PC-9 (cell line): ENCODE data around the gene ITGA2B. TPM values are rescaled to one million over a fixed set of nuclear protein-coding genes. Genes with fewer than 3 reads are reported as not detected.

Experiments used
- BruUV-seq: library from RNA; stranded (reverse); fragments of 400-500 nt; replicated peaks from 2 replicates; lab custom pipeline; 2021; lab: Mats Ljungman, UMichigan
- CTCF ChIA-PET: fragments of 300-600 bp; sonication (Branson Sonifier 250); formaldehyde crosslinking; loops from one replicate; lab custom pipeline; 2022; ENCODE audit warnings: antibody characterized with exemption; lab: Charles Lee
- POLR2A ChIA-PET: fragments of 300-600 bp; sonication (Branson Sonifier 250); formaldehyde crosslinking; loops from one replicate; lab custom pipeline; 2022; ENCODE audit warnings: antibody characterized with exemption; ENCODE audit not compliant: unreplicated experiment; lab: Charles Lee
- DNase-seq, 2 experiments: peaks; one replicate each; pipeline versions ENCODE4 v3.0.0 to v3.0.0-alpha.2; 2015 to 2022; ENCODE audit warnings: mixed read lengths in 1 of 2
- H2AFZ ChIP-seq: fragments of 200-600 bp; sonication (generic); 2 replicates; pipeline ENCODE4 v1.8.1; 2017; ENCODE audit warnings: antibody characterized with exemption
- H3F3A ChIP-seq: fragments of 200-600 bp; sonication (generic); 2 replicates; pipeline ENCODE4 v1.8.1; 2017; ENCODE audit warnings: antibody characterized with exemption, mild to moderate bottlenecking, low read depth; ENCODE audit not compliant: insufficient read depth
- H3K27ac ChIP-seq: fragments of 200-600 bp; sonication (generic); 2 replicates; pipeline ENCODE4 v1.6.1; 2016; ENCODE audit warnings: mixed run types
- H3K27me3 ChIP-seq: fragments of 200-600 bp; sonication (generic); 2 replicates; pipeline ENCODE4 v1.6.1; 2016; ENCODE audit warnings: low read depth, mixed run types; ENCODE audit not compliant: insufficient read depth
- H3K36me3 ChIP-seq: fragments of 200-600 bp; sonication (generic); 2 replicates; pipeline ENCODE4 v1.6.1; 2016; ENCODE audit warnings: low read depth, mixed run types
- H3K4me1 ChIP-seq: fragments of 200-600 bp; sonication (generic); replicated peaks from 2 replicates; pipeline ENCODE4 v1.6.1; 2016; ENCODE audit warnings: mixed run types; ENCODE audit not compliant: insufficient read depth
- H3K4me2 ChIP-seq: fragments of 200-600 bp; sonication (generic); 2 replicates; pipeline ENCODE4 v1.6.1; 2017; ENCODE audit warnings: mixed run types
- H3K4me3 ChIP-seq: fragments of 200-600 bp; sonication (generic); 2 replicates; pipeline ENCODE4 v1.6.1; 2016; ENCODE audit warnings: mixed run types
- H3K79me2 ChIP-seq: fragments of 200-600 bp; sonication (generic); 2 replicates; pipeline ENCODE4 v1.6.1; 2017; ENCODE audit warnings: low read depth, mixed run types
- H3K9me2 ChIP-seq: fragments of 200-600 bp; sonication (generic); 2 replicates; pipeline ENCODE4 v1.8.1; 2017; ENCODE audit warnings: mild to moderate bottlenecking; ENCODE audit not compliant: insufficient read depth
- H3K9me3 ChIP-seq: fragments of 200-600 bp; sonication (generic); 2 replicates; pipeline ENCODE4 v1.8.1; 2016; ENCODE audit warnings: low read depth; ENCODE audit not compliant: insufficient read depth
- H4K20me1 ChIP-seq: fragments of 200-600 bp; sonication (generic); 2 replicates; pipeline ENCODE4 v1.8.1; 2017; ENCODE audit not compliant: insufficient read depth
- EZH2 ChIP-seq: fragments of 200-600 bp; sonication (generic); IDR thresholded peaks from 2 replicates; pipeline ENCODE4 v1.8.0; 2017; ENCODE audit warnings: antibody characterized with exemption, low read depth
- intact Hi-C: fragments of 100-400 bp; cut with micrococcal nuclease; formaldehyde crosslinking; loops from one replicate; pipeline ENCODE4 v1.10.0; 2022; ENCODE audit not compliant: unreplicated experiment
- total RNA-seq: library from RNA; stranded (reverse); gene quantifications from 2 replicates; pipeline ENCODE4 v1.2.3, GENCODE V29; 2021
- TF ChIP-seq, protein P1 (sequence below): fragments of 200-600 bp; sonication (generic); conservative IDR thresholded peaks from 2 replicates; pipeline ENCODE4 v1.6.1; 2017; ENCODE audit warnings: mixed run types, antibody characterized with exemption, mild to moderate bottlenecking, moderate library complexity

ITGA2B gene
- total RNA-seq, 1 experiment from 2014 or later, result 5.7 TPM

DNA sequence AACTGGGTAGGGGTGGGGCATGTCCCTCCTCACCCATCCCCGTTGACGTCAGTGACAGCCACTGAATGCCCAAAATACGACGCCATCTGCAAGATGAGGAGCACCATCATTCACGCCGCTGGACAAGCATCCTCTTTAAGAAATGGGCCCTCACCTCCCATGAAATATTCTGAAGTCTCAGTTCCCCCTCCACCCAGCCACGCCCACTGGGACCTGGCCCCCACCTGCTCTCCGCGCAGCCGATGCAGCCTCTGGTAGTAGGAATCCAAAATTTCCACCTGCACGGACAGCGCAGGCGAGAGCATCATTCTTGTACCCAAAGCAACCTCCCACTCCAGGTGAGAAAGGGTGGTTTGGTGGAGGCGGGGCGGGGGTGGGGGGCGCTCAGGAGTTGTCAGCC lies 5.6 kb downstream of the ITGA2B start:
- POLR2A ChIA-PET, result no interaction called here

DNA sequence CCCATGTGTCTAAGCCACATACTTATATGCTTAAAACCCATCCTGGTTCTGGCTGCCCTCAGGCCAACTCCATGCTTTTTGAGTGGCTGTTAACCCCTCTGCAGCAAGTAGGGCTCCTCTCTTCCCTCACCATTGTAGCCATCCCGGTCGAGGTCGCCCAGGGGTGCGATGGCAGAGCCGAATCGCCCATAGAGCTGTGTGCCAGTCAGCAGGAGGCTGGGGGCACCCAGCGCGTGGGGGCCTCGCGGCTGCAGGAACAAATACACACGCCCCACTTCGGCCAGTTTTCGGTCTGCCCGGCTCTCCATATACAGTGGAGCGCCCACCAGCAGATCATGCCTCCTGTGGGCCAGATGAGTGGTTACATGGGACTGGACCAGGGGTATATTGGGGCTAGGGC lies 6.1 kb downstream of the ITGA2B start:
- Histone ChIP-seq H3K9me2 (no peaks in the 10 kb centered on the region), H3K9me3 (no peaks in the 10 kb centered on the region), H2AFZ (no peak overlapping the region), H3K79me2 (no peaks in the 10 kb centered on the region), H3F3A (peaks cover 4% of the 10 kb centered on the region), H3K36me3 (no peaks in the 10 kb centered on the region), H3K4me2 (no peak overlapping the region), H3K27me3 (no peaks in the 10 kb centered on the region), H3K27ac (no peak overlapping the region), H3K4me1 (no peaks in the 10 kb centered on the region), H3K4me3 (no peak overlapping the region), H4K20me1 (no peaks in the 10 kb centered on the region)
- TF ChIP-seq, protein P1, sequence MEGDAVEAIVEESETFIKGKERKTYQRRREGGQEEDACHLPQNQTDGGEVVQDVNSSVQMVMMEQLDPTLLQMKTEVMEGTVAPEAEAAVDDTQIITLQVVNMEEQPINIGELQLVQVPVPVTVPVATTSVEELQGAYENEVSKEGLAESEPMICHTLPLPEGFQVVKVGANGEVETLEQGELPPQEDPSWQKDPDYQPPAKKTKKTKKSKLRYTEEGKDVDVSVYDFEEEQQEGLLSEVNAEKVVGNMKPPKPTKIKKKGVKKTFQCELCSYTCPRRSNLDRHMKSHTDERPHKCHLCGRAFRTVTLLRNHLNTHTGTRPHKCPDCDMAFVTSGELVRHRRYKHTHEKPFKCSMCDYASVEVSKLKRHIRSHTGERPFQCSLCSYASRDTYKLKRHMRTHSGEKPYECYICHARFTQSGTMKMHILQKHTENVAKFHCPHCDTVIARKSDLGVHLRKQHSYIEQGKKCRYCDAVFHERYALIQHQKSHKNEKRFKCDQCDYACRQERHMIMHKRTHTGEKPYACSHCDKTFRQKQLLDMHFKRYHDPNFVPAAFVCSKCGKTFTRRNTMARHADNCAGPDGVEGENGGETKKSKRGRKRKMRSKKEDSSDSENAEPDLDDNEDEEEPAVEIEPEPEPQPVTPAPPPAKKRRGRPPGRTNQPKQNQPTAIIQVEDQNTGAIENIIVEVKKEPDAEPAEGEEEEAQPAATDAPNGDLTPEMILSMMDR, result no peak
- no peak for TF ChIP-seq EZH2
- DNase-seq, result no peak
- ChIA-PET CTCF (no interaction called here), POLR2A (no interaction called here)
- intact Hi-C loops, result no loop called here
- BruUV-seq, result no TSS peak

More for the DNA sequence above, 5.6 kb downstream of the ITGA2B start:
- Histone ChIP-seq H3K4me2 (no peak overlapping the region), H3K4me1 (no peaks in the 10 kb centered on the region), H2AFZ (no peak overlapping the region), H3K27me3 (no peaks in the 10 kb centered on the region), H4K20me1 (no peaks in the 10 kb centered on the region), H3K9me3 (no peaks in the 10 kb centered on the region), H3K36me3 (no peaks in the 10 kb centered on the region), H3F3A (peaks cover 4% of the 10 kb centered on the region), H3K27ac (no peak overlapping the region), H3K79me2 (no peaks in the 10 kb centered on the region), H3K4me3 (no peak overlapping the region), H3K9me2 (no peaks in the 10 kb centered on the region)
- TF ChIP-seq, protein P1, result no peak
- no peak for TF ChIP-seq EZH2
- intact Hi-C loops, result no loop called here
- CTCF ChIA-PET, result no interaction called here
- BruUV-seq, result no TSS peak
- no peak for DNase-seq

DNA sequence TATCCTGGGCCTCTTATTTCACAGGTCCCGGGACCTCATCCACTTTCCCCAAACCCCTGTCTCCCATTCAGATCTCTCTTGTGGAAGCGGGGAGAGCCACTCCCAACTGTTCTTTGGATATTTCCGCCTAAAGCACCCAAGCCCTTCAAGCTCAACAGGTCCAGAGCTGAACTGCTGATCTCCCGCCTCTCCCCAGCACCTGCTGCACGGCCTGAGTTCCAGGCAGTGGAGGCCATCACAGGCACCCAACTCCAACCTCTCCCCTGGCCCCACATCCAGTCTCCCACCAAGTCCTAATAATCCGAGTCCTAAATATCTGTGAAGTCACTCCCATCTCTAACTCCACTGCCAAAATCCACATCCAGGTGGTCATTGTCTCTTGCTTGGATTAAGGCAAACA lies 6.5 kb downstream of the ITGA2B start:
- intact Hi-C loops, result no loop called here
- POLR2A ChIA-PET, result no interaction called here

More for the DNA sequence above, 6.5 kb downstream of the ITGA2B start:
- no peak overlapping the region for H3K4me3 ChIP-seq
- no peaks in the 10 kb centered on the region for H4K20me1 ChIP-seq
- BruUV-seq, result no TSS peak
- H3K4me1 ChIP-seq, result no peaks in the 10 kb centered on the region
- H3K36me3 ChIP-seq, result no peaks in the 10 kb centered on the region
- no peak overlapping the region for H3K4me2 ChIP-seq
- H3K27ac ChIP-seq, result no peak overlapping the region
- DNase-seq, result no peak
- no peaks in the 10 kb centered on the region for H3K79me2 ChIP-seq
- no peak for TF ChIP-seq EZH2
- TF ChIP-seq, protein P1, result no peak
- no peaks in the 10 kb centered on the region for H3K9me3 ChIP-seq
- peaks cover 4% of the 10 kb centered on the region for H3F3A ChIP-seq
- CTCF ChIA-PET, result no interaction called here
- no peaks in the 10 kb centered on the region for H3K9me2 ChIP-seq
- no peaks in the 10 kb centered on the region for H3K27me3 ChIP-seq
- no peak overlapping the region for H2AFZ ChIP-seq
